Middle frontal gyrus (tissue), 1 donor: Measurements from ENCODE around the gene CYP39A1.

ENCODE experiments used
- DNase-seq: peaks from one replicate; pipeline ENCODE4 v3.0.0-alpha.2; 2015; ENCODE audit warnings: low spot score; ENCODE audit errors: extremely low spot score

Gene CYP39A1, protein sequence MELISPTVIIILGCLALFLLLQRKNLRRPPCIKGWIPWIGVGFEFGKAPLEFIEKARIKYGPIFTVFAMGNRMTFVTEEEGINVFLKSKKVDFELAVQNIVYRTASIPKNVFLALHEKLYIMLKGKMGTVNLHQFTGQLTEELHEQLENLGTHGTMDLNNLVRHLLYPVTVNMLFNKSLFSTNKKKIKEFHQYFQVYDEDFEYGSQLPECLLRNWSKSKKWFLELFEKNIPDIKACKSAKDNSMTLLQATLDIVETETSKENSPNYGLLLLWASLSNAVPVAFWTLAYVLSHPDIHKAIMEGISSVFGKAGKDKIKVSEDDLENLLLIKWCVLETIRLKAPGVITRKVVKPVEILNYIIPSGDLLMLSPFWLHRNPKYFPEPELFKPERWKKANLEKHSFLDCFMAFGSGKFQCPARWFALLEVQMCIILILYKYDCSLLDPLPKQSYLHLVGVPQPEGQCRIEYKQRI

DNA sequence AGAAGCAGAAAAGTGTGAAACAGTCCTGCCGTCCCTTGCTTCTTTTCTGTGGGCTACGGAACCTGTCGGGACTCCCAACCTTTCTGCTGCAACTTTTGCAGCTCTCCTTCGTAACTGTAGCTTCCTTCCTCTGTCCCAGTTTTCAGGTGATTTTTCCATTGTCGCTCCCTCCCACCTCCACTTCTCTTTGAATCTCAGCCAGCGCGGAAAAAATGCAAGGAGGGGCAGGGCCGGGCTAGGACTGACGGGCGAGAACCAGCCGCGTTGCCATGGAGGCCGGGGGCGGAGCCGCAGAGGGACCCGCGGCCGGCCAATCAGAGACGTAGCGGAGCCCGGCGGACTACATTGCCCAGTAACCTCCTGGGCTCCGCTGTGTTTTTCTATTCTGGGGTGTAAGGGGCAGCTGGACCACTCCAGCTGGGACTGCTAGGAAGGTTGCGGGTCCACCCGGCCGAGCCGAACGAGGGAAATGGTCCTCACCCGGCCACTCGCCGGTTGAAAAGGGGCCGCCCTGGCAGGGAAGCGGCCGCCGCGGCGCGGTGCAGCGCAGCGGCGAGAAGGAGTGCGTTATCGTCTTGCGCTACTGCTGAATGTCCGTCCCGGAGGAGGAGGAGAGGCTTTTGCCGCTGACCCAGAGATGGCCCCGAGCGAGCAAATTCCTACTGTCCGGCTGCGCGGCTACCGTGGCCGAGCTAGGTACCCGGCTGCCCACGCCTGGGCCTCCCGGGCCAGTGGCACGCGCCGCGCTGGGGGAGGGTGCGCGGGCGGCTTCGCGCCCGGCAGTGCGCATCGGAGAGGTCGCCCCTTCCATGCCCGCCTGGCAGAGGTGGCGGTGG is at the start of gene CYP39A1, which contains the start of gene SLC25A27:
Gene CYP39A1, minus strand, starts transcription at position 216 of the 836 bp plus-strand sequence. CDS start 236 bp downstream, outside the sequence.
Gene SLC25A27, plus strand, starts transcription at position 373 of the 836 bp plus-strand sequence. Its CDS starts 218 bp downstream, at position 591.
- DNase-seq = peak; percentile 93

DNA sequence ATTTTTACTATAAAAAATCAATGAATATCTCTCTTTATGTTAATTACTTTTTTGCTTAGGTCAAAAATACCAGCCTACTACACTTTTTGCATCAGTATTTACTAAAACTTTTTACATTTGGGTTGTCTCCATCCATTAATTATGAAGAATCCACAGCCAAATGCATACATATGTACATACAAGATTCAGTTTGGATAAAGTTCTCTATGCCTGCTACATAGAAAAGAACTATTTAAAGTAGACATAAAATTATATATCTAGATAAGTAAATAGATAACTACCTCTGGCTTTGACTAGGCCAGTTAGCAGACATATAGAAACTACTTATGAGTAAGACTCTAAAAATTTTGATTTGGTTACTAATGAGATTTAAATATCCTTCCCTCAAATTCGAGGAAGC is 47.4 kb upstream of the CYP39A1 start:
- no peak for DNase-seq

DNA sequence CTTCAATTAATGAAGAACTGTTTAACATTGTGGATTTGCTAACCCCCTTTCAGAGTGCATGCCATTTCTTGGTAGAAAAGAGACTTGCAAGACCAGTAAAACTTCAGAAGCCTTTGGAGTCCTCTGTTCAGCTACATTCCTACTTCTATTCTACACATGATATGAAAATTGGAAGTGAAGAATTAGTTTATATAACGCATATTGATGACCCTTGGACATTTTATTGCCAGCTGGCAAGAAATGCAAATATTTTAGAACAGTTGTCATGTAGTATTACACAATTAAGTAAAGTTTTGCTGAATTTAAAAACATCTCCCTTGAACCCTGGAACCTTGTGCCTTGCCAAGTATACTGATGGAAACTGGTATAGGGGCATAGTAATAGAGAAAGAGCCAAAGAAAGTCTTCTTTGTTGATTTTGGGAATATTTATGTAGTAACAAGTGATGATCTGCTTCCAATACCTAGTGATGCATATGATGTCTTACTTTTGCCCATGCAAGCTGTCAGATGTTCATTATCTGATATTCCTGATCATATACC is 38.4 kb upstream of the CYP39A1 start:
- no peak for DNase-seq

DNA sequence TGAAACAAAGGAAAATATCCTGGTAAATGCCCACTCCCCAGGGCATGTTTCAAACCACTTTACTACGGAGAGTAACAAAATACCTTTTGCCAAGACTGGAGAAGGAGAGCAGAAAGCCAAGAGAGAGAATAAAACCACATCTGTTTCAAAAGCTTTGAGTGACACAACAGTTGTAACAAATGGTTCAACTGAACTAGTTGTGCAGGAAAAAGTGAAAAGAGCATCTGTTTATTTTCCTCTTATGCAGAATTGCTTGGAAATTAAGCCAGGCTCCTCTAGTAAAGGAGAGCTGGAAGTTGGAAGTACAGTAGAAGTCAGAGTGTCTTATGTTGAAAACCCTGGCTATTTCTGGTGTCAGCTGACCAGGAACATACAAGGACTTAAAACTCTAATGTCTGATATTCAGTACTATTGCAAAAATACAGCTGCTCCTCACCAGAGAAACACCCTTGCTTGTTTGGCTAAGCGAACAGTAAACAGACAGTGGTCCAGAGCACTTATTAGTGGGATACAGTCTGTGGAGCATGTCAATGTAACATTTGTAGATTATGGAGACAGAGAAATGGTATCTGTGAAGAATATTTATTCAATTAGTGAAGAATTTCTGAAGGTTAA is 37.6 kb upstream of the CYP39A1 start:
- DNase-seq = no peak

DNA sequence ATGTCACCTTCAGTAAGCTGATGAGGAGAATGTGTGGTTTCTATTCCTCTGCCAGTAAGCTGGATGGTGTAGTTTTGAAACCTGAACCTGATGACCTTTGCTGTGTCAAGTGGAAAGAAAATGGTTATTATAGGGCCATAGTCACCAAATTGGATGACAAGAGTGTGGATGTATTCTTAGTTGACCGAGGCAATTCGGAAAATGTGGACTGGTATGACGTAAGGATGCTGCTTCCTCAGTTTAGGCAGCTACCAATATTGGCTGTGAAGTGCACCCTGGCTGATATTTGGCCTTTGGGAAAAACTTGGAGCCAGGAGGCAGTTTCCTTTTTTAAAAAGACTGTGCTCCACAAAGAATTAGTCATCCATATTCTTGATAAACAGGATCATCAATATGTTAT is 37.0 kb upstream of the CYP39A1 start:
- no peak for DNase-seq

DNA sequence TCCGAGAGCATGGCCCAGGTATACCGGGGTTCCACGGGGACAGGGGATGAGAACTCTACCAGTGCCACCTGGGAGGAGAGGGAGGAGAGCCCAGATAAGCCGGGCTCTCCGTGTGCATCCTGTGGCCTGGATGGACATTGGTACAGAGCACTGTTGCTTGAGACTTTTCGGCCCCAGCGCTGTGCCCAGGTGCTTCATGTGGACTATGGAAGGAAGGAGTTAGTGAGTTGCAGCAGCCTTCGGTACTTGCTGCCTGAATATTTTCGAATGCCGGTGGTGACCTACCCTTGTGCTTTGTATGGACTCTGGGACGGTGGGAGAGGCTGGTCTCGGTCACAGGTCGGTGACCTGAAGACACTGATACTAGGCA is 36.3 kb upstream of the CYP39A1 start:
- no peak for DNase-seq

DNA sequence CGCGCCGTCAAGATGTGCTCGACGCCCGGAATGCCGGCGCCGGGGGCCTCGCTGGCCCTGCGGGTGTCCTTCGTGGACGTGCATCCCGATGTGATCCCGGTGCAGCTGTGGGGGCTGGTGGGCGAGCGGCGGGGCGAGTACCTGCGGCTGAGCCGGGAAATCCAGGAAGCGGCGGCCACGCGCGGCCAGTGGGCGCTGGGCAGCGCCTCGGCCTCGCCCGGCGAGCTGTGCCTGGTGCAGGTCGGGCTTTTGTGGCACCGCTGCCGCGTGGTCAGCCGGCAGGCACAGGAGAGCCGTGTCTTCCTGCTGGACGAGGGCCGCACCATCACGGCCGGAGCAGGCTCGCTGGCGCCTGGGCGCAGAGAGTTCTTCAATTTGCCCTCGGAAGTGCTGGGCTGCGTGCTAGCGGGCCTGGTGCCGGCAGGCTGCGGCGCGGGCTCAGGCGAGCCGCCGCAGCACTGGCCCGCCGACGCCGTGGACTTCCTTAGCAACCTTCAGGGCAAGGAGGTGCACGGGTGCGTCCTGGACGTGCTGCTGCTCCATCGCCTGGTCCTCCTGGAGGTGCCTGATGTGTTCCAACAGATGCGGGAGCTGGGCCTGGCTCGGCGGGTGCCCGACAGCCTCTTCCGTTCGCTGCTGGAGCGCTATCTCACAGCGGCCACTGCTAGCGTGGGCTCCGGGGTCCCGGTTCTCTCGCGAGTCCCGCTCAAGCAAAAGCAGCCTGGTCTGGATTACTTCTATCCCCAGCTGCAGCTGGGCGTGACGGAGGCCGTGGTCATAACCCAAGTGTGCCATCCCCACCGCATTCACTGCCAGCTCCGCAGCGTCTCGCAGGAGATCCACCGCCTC is 35.7 kb upstream of the CYP39A1 start:
- DNase-seq = no peak

DNA sequence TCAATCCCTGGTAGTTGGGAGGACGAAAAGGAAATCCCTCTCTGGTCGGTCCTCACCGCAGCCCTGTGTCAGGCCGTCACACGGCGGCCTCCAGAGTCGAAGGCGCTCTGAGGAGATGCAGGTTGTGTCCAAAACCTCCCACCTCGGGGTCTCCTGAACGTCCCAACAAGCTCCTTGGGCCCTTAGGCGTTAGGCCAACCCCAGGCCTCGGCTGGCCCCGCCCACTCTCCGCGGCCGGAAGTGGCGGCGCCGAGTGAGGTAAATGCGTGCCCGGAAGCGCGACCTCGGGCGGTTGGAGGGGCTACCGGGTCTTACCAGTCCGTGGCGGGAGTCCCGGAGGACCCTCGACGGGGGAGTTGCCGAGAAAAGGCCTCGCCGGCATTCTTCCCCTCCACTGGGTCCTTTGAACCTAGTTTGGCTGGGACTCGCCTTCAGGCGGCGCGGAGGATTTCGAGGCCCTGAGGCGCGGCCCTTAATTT is 35.0 kb upstream of the CYP39A1 start, which contains the start of gene TDRD6:
Gene TDRD6, plus strand, starts transcription at position 267 of the 479 bp plus-strand sequence. CDS start 244 bp downstream, outside the sequence.
- DNase-seq = no peak

DNA sequence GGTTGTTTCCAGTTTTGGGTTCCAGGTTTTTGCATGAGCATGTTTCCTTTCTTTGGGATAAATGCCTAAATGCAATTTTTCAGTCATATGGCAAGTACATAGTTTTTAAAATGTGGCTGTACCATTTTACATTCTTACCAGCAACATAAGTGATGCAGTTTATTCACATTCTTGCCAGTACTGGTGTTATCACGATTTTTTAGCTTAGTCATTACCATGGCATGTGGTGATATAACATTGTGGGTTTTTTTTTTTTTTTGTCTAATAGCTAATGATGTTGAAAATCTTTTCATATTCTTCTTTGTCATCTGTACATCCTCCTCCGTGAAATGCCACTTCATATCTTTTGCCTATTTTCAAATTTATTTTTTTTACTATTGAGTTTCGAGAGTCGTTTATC is 32.2 kb upstream of the CYP39A1 start:
- DNase-seq = no peak

DNA sequence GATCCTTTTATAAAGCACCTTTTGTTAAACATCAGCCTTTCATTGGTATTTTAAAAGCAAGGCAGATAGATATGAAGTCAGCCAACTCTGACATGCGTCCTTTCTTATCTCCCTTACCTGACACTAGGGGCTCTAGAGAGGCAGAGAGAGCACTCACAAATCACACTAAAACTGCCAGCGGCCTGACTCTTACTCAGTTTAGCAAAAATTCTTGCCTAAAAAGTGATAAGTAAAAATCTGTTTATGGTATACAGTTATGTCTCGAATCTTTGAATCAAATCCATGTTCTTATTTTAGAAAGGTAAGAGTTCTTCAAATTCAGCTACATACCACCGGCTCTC is 24.7 kb upstream of the CYP39A1 start:
- no peak for DNase-seq

DNA sequence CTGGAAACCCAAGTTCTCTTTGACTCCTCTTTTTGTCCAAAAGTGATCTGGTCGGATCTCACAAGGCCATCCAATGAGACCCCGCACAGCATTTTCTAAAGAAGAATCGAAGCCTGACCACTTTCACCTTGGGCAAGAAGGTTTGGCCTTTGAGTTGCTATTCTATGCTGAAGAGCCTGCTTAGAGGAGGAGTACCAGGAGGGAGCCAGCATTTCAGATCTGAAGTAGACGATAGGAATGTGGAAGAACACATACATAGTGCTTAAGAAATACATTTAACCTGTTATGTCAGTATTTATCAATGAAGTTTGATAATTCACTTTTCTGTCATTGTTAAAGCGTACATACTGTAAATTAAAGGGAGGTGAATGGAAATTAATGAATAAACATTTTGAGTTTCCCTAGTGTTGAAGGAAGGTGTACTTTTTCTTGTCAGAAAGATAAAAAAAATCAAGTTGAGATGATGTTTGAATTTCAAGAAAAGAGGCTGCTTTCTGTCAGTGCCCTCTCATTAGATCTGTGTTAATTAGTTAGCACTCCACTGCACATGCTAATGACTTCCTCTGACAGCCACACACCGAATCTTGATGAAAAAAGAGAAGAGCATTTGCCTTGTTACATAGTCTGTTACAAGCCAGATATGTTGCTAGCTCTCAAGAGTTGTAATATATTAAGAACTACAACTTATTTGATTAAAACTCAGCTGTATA is 24.1 kb upstream of the CYP39A1 start:
- DNase-seq = no peak

DNA sequence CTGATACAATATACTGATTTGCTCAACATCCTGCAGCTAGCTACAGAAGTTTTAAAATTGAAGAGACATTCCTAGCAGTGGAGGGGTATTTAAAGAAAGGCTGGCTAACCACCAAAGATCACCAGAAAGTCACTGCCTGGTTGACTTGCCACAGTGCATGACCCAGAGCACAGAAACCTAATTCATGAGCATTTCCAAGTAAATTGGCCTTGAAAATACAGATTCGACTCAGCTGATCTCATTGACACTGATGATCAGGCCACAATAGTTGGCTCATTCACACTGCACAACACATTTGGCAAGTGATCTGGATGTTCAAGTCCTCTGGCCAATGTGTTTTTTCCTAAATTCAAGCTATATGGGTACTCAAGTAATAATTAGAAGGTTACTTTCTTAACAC is 21.8 kb upstream of the CYP39A1 start:
- DNase-seq = no peak

DNA sequence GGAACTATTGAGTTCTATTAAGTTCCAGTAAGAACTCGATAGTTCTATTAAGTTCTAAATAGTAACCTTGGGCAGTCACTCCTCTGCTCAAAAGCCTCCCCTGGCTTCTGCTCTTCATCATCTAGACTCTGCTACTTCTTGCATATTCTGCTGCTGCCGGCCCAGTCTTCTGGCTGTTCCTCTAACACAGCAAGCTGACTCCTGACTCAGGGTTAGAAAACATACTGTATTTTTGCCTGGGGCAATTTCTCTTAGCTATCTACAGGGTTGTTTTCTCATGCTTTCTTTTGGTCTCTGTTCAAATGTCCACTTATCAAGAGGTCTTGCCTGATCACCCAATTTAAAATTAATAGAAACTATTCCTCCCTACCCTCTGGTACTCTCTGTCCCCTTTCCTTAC is 14.8 kb upstream of the CYP39A1 start:
- no peak for DNase-seq

DNA sequence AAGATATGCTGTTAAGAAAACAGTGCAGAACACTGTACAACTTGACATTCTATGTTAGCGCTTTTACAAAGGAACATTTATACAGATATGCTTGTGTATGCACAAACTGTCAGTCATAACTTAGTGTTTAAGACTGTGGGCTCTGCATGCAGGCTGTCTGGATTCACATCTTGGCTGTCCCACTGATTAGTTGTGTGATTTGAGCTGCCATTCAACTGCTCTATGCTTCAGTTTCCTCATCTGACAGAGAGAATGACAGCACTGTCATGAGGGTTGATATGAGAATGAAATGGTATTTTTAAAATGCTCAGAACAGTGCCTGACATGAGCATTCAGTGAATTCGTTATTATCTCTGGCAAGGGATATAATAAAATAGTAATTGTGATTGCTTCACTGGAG is 8.9 kb upstream of the CYP39A1 start:
- DNase-seq = no peak

DNA sequence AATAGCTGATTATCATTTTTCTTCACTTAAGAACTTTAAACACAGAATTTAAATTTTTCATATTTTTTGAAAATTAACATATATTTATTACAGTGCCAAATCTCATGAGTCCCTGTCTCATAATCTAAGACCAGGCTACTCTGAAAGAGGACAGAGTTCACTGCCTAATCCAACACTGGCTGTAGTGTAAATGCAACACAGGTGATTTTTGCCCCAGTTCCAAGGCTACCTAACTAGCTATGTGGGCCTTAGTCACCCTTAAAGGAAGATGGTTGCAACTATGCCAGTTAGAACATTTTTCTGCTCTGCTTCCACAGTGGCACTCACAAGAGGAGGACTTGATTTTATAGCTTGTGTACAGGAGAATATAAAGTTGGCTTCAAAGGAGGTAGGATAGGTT is 5.0 kb upstream of the CYP39A1 start:
- no peak for DNase-seq

DNA sequence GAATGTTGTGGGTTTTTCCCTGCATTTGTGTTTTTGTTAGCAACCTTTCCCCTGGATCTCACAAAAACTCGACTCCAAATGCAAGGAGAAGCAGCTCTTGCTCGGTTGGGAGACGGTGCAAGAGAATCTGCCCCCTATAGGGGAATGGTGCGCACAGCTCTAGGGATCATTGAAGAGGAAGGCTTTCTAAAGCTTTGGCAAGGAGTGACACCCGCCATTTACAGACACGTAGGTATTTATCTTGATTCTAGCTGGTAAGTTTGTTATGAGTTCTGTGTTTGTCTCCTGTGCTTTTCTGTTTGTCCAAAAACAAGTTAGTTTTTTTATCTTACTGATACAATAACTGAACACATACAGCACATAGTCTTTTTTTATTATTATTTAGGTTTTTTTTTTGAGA is 3.2 kb upstream of the CYP39A1 start:
- DNase-seq = no peak

DNA sequence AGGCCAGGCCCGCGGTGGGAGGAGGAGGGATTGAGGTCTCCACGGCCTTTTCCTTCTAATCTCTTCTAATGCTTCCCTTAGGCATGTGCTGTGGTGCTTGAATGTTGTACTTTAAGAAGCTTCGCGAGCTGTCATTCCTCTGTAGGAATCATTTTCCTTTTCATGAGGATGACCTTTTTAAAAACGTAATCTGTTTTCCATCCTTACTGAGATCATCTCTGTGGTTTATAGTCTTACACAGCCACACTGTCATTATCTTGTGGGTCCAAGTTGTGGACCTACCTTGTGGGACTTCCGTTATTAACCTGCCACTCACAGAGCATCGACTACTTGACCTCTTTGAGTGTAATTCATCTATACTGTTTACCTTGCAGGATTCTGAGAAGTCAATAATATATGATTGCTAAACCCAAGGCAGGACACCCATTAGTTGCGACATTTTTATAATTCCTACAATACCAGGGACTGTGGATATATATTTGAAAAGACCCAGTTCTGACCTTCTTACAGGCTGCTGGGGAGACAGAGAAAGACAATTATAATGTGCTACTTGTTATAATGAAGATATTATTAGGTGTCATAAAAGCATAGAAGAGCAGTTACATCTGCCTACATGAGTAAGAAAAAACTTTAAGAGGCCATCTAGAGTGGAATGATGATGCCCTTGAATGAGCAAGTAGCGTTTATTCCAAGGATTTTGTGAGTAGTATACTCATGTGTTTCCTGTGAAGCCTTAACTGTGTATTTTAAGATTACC is 999 bp upstream of the CYP39A1 start:
- no peak for DNase-seq

DNA sequence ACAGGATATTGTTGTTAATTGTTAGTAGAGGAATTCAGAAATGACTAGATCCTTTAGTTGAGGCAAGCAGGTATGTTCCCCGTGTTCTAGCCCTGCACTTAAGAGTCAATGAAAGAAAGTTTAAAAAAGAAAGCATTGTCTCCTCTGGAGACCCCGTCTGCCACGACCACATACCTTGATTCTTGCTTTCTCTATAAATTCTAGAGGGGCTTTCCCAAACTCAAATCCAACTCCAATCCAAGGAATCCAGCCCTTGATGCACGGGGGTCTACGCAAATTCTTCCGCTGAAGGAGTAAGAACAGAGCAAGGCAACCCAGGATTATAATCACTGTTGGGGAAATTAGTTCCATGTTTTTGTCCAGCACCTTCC is 401 bp downstream of the CYP39A1 start:
- no peak for DNase-seq

DNA sequence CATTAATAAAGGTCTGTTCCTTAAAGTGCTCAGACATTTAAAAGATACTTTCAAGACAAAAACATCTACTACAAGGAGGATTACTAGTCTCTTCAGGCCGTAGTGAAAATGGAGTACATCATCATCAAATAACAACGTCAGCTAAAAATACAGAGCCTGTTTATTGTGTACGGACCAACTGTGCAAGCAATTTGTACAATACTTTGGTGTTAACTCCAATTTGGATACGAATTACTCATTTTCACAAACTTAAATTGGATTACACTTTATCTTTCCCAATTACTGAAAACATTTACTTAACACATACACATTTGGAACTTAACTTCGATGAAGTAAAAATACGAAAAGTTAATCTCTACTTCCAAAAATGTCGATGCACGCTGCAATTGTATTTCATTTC is 802 bp downstream of the CYP39A1 start:
- DNase-seq = no peak
